T-helper 1 cell treated with Interleukin-12 subunit alpha and Interleukin-12 subunit beta and Interleukin-4 antibody, amounts not matched to agents 30 ng/mL and 1 ng/mL, for 36 hours (primary cell): ENCODE results near the gene ANO4. TPM values are rescaled to one million over a fixed set of nuclear protein-coding genes. Genes with fewer than 3 reads are reported as not detected.
"Not testable (repeated sequence)": the region's sequence is repeated elsewhere in the genome, so short reads cannot be mapped to it uniquely, and the experiment has no call there.

Source experiments
- intact Hi-C: fragments of 100-400 bp; cut with micrococcal nuclease; formaldehyde crosslinking; loops from one replicate; pipeline ENCODE4 v1.15.1; 2024
- total RNA-seq: library from RNA; stranded (reverse); gene quantifications from 2 replicates; pipeline ENCODE4 v1.2.3, GENCODE V29; 2022

ANO4 gene
- total RNA-seq, 1 donor from 2014 or later, result not detected

GRCh38 chr12:100987552-100988521 lies 193.3 kb downstream of the ANO4 start:
- intact Hi-C loops, result no loop called here

GRCh38 chr12:100989509-100989908 lies 194.9 kb downstream of the ANO4 start:
- intact Hi-C loops, result not testable (repeated sequence)

GRCh38 chr12:100991102-100991501 lies 196.5 kb downstream of the ANO4 start:
- intact Hi-C loops, result no loop called here

- intact Hi-C loops, result no loop called here
These were observed 197.6 kb downstream of the ANO4 start for GRCh38 chr12:100992194-100992593.

- intact Hi-C loops, result no loop called here
These were observed 199.4 kb downstream of the ANO4 start for GRCh38 chr12:100993916-100994450.

- intact Hi-C loops, result no loop called here
These were observed 200.6 kb downstream of the ANO4 start for GRCh38 chr12:100995201-100995600.

GRCh38 chr12:100995771-100996170 lies 201.2 kb downstream of the ANO4 start:
- intact Hi-C loops, result no loop called here

GRCh38 chr12:101001669-101002068 lies 207.1 kb downstream of the ANO4 start:
- intact Hi-C loops, result no loop called here

GRCh38 chr12:101002696-101003419 lies 208.3 kb downstream of the ANO4 start:
- intact Hi-C loops, result no loop called here

- intact Hi-C loops, result no loop called here
These were observed 210.3 kb downstream of the ANO4 start for GRCh38 chr12:101004898-101005297.

GRCh38 chr12:101009274-101009673 lies 214.7 kb downstream of the ANO4 start:
- intact Hi-C loops, result no loop called here

GRCh38 chr12:101010896-101011295 lies 216.3 kb downstream of the ANO4 start:
- intact Hi-C loops, result no loop called here

- intact Hi-C loops, result no loop called here
These were observed 219.4 kb downstream of the ANO4 start for GRCh38 chr12:101013993-101014392.

- intact Hi-C loops, result no loop called here
These were observed 220.5 kb downstream of the ANO4 start for GRCh38 chr12:101015044-101015443.

GRCh38 chr12:101018540-101018939 lies 224.0 kb downstream of the ANO4 start:
- intact Hi-C loops, result no loop called here

- intact Hi-C loops, result no loop called here
These were observed 224.6 kb downstream of the ANO4 start for GRCh38 chr12:101019201-101019600.

- intact Hi-C loops, result no loop called here
These were observed 225.1 kb downstream of the ANO4 start for GRCh38 chr12:101019667-101020066.

- intact Hi-C loops, result no loop called here
These were observed 226.9 kb downstream of the ANO4 start for GRCh38 chr12:101021442-101021841.

GRCh38 chr12:101021911-101022388 lies 227.4 kb downstream of the ANO4 start:
- intact Hi-C loops, result no loop called here

GRCh38 chr12:101027200-101027599 lies 232.6 kb downstream of the ANO4 start:
- intact Hi-C loops, result no loop called here

- intact Hi-C loops, result no loop called here
These were observed 233.2 kb downstream of the ANO4 start for GRCh38 chr12:101027816-101028215.
